GM13976 (cell line): ENCODE data around the gene EYS.

Experiments used
- DNase-seq: peaks from one replicate; pipeline ENCODE4 v3.0.0; 2012; ENCODE audit warnings: low spot score
- CTCF ChIP-seq: IDR thresholded peaks from 2 replicates; pipeline ENCODE4 v1.5.1; 2012; ENCODE audit warnings: borderline replicate concordance, mild to moderate bottlenecking; ENCODE audit not compliant: insufficient read depth; ENCODE audit errors: extremely low read depth, missing control alignments, control extremely low read depth
- in situ Hi-C: fragments of 300-500 bp; cut with MboI; formaldehyde crosslinking; loops from one replicate; pipeline ENCODE4 v1.12.0; 2022; ENCODE audit warnings: low sequenced_read_pairs, mixed read lengths, inconsistent platforms; ENCODE audit not compliant: unreplicated experiment

The EYS gene

DNA sequence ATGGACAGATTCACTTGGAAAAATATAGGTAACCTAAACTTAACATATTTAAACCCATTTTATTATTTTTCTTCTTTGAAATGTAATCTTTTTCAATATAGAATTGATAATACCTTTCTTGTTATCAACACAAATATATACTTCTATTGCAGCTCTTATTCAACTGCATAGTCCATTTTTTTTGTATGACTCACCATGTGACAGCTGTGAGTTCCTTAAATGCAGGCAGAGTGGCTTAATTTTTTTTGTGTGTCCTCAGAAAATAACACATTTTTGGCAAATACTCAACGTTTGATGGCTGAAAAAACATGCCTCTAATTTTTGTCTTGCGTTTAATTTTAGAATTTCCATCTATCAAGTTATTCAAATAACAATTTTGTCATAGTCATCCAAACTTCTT, 1616.7 kb downstream of the EYS start:
- no peak for DNase-seq
- no peak for TF ChIP-seq CTCF
- in situ Hi-C loops: no loop called here

- TF ChIP-seq CTCF: no peak
- in situ Hi-C loops: no loop called here
- no peak for DNase-seq
Measured at GRCh38 chr6:64085126-64085525, 1621.9 kb downstream of the EYS start.

DNA sequence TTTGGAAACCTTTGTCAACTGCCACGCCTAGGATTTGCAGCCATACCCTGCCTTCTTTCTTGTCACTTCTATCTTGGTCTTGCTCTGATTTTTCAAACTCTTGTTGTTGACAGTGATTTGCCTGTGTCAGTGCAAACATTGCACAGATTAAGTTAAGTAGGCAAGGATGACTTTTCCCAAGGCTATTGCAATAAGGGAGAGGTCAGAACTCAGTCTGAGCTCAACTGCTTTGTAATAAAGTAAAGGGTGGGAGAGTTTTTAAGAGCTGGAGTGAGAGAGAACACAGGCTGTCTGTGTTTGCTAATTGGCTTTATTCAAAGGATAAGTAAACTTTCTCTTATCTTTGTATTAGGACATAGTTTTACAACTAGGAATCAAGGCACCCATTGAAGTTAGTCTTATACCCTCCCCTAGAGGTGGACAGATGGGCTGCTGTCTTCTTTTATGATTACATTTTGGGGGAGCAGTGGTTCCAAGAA, 1622.8 kb downstream of the EYS start:
- in situ Hi-C loops: no loop called here
- no peak for TF ChIP-seq CTCF
- DNase-seq: no peak

- TF ChIP-seq CTCF: no peak
- DNase-seq: no peak
- in situ Hi-C loops: no loop called here
Measured at GRCh38 chr6:64083261-64083660, 1623.8 kb downstream of the EYS start.

DNA sequence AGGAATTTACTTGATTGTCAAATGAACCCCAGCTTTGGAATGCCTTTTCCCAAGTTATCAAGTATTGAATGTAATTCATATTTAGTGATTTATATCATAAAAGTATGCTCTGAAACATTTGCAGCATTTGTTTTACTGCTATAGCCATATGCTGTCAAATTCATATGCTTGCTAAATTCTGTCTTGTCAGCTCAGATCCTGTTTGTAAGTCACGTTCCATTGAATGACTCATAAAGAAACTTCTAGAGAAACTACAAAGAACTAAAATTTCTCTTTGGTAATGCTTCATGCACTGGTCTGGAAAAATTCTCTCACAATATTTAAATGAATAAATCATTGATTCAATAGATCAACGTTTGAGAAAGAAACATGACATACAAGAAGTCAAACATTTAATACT, 1625.6 kb downstream of the EYS start:
- DNase-seq: no peak
- no peak for TF ChIP-seq CTCF
- in situ Hi-C loops: no loop called here

DNA sequence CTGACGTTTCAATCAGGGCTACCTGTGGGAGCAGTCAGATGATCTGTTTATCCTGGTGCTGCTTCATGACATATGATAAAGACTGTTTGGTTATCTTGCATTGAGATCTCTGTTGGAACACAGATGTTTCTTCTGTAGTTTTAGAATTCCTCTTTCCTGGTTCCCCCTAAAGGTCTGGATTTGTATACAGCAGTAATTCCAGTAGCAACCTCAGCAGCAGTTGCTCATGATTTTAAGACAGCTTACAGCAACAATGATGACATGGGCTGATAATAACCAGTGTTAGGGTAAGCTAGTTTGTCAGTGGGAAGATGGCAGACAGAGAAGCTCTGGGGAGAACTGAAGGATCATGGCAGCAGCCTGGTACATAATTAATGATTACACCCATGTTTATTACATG, 1632.0 kb downstream of the EYS start:
- no peak for DNase-seq
- no peak for TF ChIP-seq CTCF
- in situ Hi-C loops: no loop called here

- in situ Hi-C loops: no loop called here
- no peak for DNase-seq
- TF ChIP-seq CTCF: no peak
Measured at GRCh38 chr6:64072686-64073085, 1634.3 kb downstream of the EYS start.
